ENCODE measurements around the gene ARID1B.
"Not testable (repeated sequence)": the region's sequence is repeated elsewhere in the genome, so short reads cannot be mapped to it uniquely, and the experiment has no call there.

The ARID1B gene

GRCh38 chr6:157021993-157022740, 245.0 kb downstream of the ARID1B start:
- peak; percentile 67 for DNase-seq (ENCODE audit: low spot score)

GRCh38 chr6:157023958-157024357, 246.8 kb downstream of the ARID1B start:
- DNase-seq (ENCODE audit: low spot score) = no peak

GRCh38 chr6:157024745-157025144, 247.6 kb downstream of the ARID1B start:
- DNase-seq (ENCODE audit: low spot score) = no peak

GRCh38 chr6:157025437-157025836, 248.3 kb downstream of the ARID1B start:
- no peak for DNase-seq (ENCODE audit: low spot score)

- DNase-seq (ENCODE audit: low spot score) = no peak
These were observed 253.0 kb downstream of the ARID1B start for GRCh38 chr6:157029980-157030690.

GRCh38 chr6:157030755-157031154, 253.6 kb downstream of the ARID1B start:
- no peak for DNase-seq (ENCODE audit: low spot score)

- DNase-seq (ENCODE audit: low spot score) = no peak
These were observed 255.7 kb downstream of the ARID1B start for GRCh38 chr6:157032923-157033322.

- DNase-seq (ENCODE audit: low spot score) = no peak
These were observed 256.4 kb downstream of the ARID1B start for GRCh38 chr6:157033428-157034140.

- DNase-seq (ENCODE audit: low spot score) = peak; percentile 49
These were observed 257.5 kb downstream of the ARID1B start for GRCh38 chr6:157034436-157035230.

GRCh38 chr6:157035546-157035945, 258.4 kb downstream of the ARID1B start:
- DNase-seq (ENCODE audit: low spot score) = no peak

- DNase-seq (ENCODE audit: low spot score) = no peak
These were observed 259.1 kb downstream of the ARID1B start for GRCh38 chr6:157036245-157036711.

- no peak for DNase-seq (ENCODE audit: low spot score)
These were observed 260.0 kb downstream of the ARID1B start for GRCh38 chr6:157037165-157037564.

- DNase-seq (ENCODE audit: low spot score) = no peak
These were observed 261.4 kb downstream of the ARID1B start for GRCh38 chr6:157038610-157039009.

- not testable (repeated sequence) for DNase-seq (ENCODE audit: low spot score)
These were observed 262.5 kb downstream of the ARID1B start for GRCh38 chr6:157039639-157040038.

GRCh38 chr6:157040191-157040590, 263.0 kb downstream of the ARID1B start:
- no peak for DNase-seq (ENCODE audit: low spot score)

- DNase-seq (ENCODE audit: low spot score) = peak; percentile 47
These were observed 268.8 kb downstream of the ARID1B start for GRCh38 chr6:157045831-157046454.

GRCh38 chr6:157046776-157047175, 269.6 kb downstream of the ARID1B start:
- no peak for DNase-seq (ENCODE audit: low spot score)

- no peak for DNase-seq (ENCODE audit: low spot score)
These were observed 270.1 kb downstream of the ARID1B start for GRCh38 chr6:157047328-157047727.

GRCh38 chr6:157047951-157048350, 270.8 kb downstream of the ARID1B start:
- DNase-seq (ENCODE audit: low spot score) = no peak

- DNase-seq (ENCODE audit: low spot score) = no peak
These were observed 272.0 kb downstream of the ARID1B start for GRCh38 chr6:157049133-157049532.

- DNase-seq (ENCODE audit: low spot score) = no peak
These were observed 273.5 kb downstream of the ARID1B start for GRCh38 chr6:157050537-157051265.

Measured in SW480 (cell line).